HG03469 (cell line): ENCODE measurements around the gene AIMP1.
"Not testable (repeated sequence)": the region's sequence is repeated elsewhere in the genome, so short reads cannot be mapped to it uniquely, and the experiment has no call there.

Experiments
- ATAC-seq: cut with Tn5 transposase; IDR thresholded peaks from one replicate; pipeline ENCODE4 v1.9.1; 2021; ENCODE audit warnings: mild to moderate bottlenecking, moderate library complexity, moderate number of reproducible peaks; ENCODE audit not compliant: unreplicated experiment

Gene AIMP1

GRCh38 chr4:106344647-106344970 lies 28.3 kb downstream of the AIMP1 start:
- no peak for ATAC-seq

- no peak for ATAC-seq
These were observed 30.8 kb downstream of the AIMP1 start for GRCh38 chr4:106347167-106347566.

GRCh38 chr4:106351016-106351415 lies 34.7 kb downstream of the AIMP1 start:
- no peak for ATAC-seq

- no peak for ATAC-seq
These were observed 37.4 kb downstream of the AIMP1 start for GRCh38 chr4:106353786-106354185.

- no peak for ATAC-seq
These were observed 38.8 kb downstream of the AIMP1 start for GRCh38 chr4:106355193-106355592.

- no peak for ATAC-seq
These were observed 42.5 kb downstream of the AIMP1 start for GRCh38 chr4:106358899-106359298.

GRCh38 chr4:106362086-106362825 lies 45.9 kb downstream of the AIMP1 start:
- ATAC-seq, result no peak

- ATAC-seq, result no peak
These were observed 47.9 kb downstream of the AIMP1 start for GRCh38 chr4:106364282-106364681.

GRCh38 chr4:106365613-106366012 lies 49.3 kb downstream of the AIMP1 start:
- no peak for ATAC-seq

GRCh38 chr4:106366026-106366425 lies 49.7 kb downstream of the AIMP1 start:
- ATAC-seq, result no peak

GRCh38 chr4:106367072-106367471 lies 50.7 kb downstream of the AIMP1 start:
- ATAC-seq, result no peak

GRCh38 chr4:106368678-106369077 lies 52.3 kb downstream of the AIMP1 start, which contains the start of gene GIMD1:
Gene GIMD1, minus strand, starts transcription at chr4:106368778. Its CDS starts 1,343 bp downstream, at chr4:106367435.
- no peak for ATAC-seq

GRCh38 chr4:106369456-106370060 lies 53.2 kb downstream of the AIMP1 start:
- peak; percentile 80 for ATAC-seq

GRCh38 chr4:106370214-106370613 lies 53.9 kb downstream of the AIMP1 start:
- ATAC-seq, result no peak

GRCh38 chr4:106371161-106371560 lies 54.8 kb downstream of the AIMP1 start:
- ATAC-seq, result no peak

GRCh38 chr4:106373026-106373425 lies 56.7 kb downstream of the AIMP1 start:
- ATAC-seq, result no peak

GRCh38 chr4:106380179-106380578 lies 63.8 kb downstream of the AIMP1 start:
- no peak for ATAC-seq

GRCh38 chr4:106384878-106385277 lies 68.5 kb downstream of the AIMP1 start:
- no peak for ATAC-seq

- no peak for ATAC-seq
These were observed 69.6 kb downstream of the AIMP1 start for GRCh38 chr4:106385853-106386393.

GRCh38 chr4:106395582-106395981 lies 79.2 kb downstream of the AIMP1 start:
- no peak for ATAC-seq

GRCh38 chr4:106398898-106399297 lies 82.5 kb downstream of the AIMP1 start:
- not testable (repeated sequence) for ATAC-seq
